GM19351 (cell line): Measurements from ENCODE around the gene SULT1E1.

Source experiments
- ATAC-seq: cut with Tn5 transposase; IDR thresholded peaks from one replicate; pipeline ENCODE4 v1.9.1; 2021; ENCODE audit warnings: mild to moderate bottlenecking, moderate library complexity; ENCODE audit not compliant: unreplicated experiment

Gene SULT1E1

DNA sequence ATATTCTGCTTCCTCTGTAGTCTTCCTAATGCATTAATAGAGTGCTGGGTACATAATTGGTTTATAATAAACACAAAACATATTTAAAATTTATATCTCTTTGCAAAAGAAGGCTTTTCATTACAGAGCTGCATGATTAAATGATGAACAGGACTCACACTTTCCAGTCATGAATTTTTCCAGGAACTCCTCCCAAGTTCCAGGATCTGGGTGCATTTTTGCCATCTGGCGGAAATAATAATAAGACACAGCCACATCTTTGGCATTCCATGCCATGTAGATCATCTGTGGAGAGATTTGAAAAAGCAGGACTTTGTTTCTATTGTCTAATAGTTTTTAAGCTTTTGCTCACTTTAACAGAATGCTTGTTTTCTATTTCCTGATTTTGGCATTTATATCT, 59.3 kb downstream of the SULT1E1 start:
- no peak for ATAC-seq

DNA sequence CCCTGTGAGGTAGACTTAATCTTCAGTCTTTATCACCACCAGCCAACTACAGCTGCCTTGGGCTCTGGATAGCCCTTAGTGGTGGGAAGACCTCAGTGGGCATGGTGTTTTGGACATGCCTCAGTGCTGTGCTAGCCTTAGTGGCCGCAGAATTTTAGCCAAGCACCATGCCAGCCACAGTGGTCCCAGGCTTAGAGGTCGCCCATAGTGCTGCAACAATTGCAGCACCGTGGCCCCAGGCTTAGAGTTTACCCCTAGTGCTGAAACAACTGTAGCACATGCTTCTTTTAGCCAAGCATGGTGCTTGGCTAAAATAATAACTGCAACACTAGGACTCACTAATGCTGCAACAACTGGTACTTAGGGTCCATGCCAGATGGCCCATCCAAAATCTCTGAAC, 60.6 kb downstream of the SULT1E1 start:
- ATAC-seq, result no peak

DNA sequence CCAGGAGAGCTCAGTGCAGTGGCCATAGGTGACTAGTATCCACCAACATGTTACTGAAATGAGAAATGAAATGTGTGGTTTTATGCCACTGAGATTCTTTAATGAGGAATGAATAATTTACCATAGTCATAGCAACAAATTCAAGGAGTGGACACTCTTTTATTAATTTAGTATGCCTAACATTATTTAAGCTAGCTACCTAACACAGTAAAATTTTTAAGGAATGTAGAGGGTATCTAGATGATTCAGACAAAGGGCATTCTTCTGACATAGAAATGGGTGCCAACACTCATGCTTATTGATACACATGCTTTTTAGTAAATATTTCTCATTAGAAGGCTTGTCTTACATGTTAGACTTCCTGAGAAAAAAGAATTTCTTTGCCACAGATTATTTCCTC, 66.2 kb downstream of the SULT1E1 start:
- ATAC-seq, result no peak
